Endothelial cell (in vitro differentiated cells): ENCODE results near the gene NFS1. TPM values are rescaled to one million over a fixed set of nuclear protein-coding genes. Genes with fewer than 3 reads are reported as not detected.

ENCODE experiments used
- DNase-seq: peaks from one replicate; pipeline ENCODE4 v3.0.0; 2021; ENCODE audit warnings: low spot score
- H3K27ac Mint-ChIP-seq: one replicate; pipeline ENCODE4 v1.8.0; 2021; ENCODE audit warnings: mixed read lengths, inconsistent platforms; ENCODE audit not compliant: unreplicated experiment
- H3K27me3 Mint-ChIP-seq: one replicate; pipeline ENCODE4 v1.8.0; 2021; ENCODE audit warnings: mild to moderate bottlenecking, moderate library complexity, mixed read lengths, inconsistent platforms; ENCODE audit not compliant: unreplicated experiment
- H3K36me3 Mint-ChIP-seq: one replicate; pipeline ENCODE4 v1.8.0; 2021; ENCODE audit warnings: mild to moderate bottlenecking, low read depth, mixed read lengths, inconsistent platforms; ENCODE audit not compliant: unreplicated experiment
- H3K4me1 Mint-ChIP-seq: one replicate; pipeline ENCODE4 v1.8.0; 2021; ENCODE audit warnings: mild to moderate bottlenecking, mixed read lengths, inconsistent platforms; ENCODE audit not compliant: unreplicated experiment
- H3K4me3 Mint-ChIP-seq: one replicate; pipeline ENCODE4 v1.8.0; 2021; ENCODE audit warnings: mild to moderate bottlenecking, mixed read lengths, inconsistent platforms; ENCODE audit not compliant: unreplicated experiment
- H3K9me3 Mint-ChIP-seq: one replicate; pipeline ENCODE4 v1.8.0; 2021; ENCODE audit warnings: mixed read lengths, inconsistent platforms; ENCODE audit not compliant: unreplicated experiment
- total RNA-seq: library from RNA; stranded (reverse); fragmentation: NEBNext Ultra II Directional; extraction: Animal tissue kit (Norgen Biotek cat#: 25700); gene quantifications from one replicate; pipeline ENCODE4 v1.2.1, GENCODE V29; 2021; ENCODE audit not compliant: unreplicated experiment
- TF ChIP-seq, protein P1 (sequence below): fragments of 200-600 bp; sonication (generic); IDR thresholded peaks from one replicate; pipeline ENCODE4 v1.5.0; 2021; ENCODE audit warnings: antibody characterized with exemption; ENCODE audit not compliant: unreplicated experiment

The NFS1 gene
- total RNA-seq, 1 donor from 2014 or later = 18.3 TPM

DNA sequence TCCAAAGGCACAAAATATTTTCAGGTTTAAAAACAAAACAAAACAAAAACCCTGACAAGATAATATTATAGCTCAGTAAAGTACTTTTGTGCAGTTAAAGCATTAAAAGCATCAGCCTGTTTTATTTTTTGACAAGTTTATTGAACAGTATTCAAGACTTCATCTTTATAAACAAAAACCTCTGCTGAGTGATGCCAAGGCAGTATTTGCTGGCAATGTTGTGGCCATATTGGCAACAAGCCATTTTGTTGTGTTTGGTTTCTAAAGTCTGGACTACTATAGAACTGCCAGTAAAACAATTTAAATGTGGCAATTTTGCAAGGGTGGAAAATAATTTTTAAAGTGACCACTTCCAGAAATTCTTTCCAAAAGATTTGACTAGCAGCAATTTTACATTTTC, 50.3 kb downstream of the NFS1 start:
- Mint-ChIP-seq H3K4me3 (no peak overlapping the region), H3K36me3 (peaks cover 3% of the 10 kb centered on the region), H3K27me3 (no peaks in the 10 kb centered on the region), H3K4me1 (peaks cover 16% of the 10 kb centered on the region), H3K9me3 (no peaks in the 10 kb centered on the region), H3K27ac (no peak overlapping the region)
- TF ChIP-seq, protein P1, sequence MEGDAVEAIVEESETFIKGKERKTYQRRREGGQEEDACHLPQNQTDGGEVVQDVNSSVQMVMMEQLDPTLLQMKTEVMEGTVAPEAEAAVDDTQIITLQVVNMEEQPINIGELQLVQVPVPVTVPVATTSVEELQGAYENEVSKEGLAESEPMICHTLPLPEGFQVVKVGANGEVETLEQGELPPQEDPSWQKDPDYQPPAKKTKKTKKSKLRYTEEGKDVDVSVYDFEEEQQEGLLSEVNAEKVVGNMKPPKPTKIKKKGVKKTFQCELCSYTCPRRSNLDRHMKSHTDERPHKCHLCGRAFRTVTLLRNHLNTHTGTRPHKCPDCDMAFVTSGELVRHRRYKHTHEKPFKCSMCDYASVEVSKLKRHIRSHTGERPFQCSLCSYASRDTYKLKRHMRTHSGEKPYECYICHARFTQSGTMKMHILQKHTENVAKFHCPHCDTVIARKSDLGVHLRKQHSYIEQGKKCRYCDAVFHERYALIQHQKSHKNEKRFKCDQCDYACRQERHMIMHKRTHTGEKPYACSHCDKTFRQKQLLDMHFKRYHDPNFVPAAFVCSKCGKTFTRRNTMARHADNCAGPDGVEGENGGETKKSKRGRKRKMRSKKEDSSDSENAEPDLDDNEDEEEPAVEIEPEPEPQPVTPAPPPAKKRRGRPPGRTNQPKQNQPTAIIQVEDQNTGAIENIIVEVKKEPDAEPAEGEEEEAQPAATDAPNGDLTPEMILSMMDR = no peak
- no peak for DNase-seq

DNA sequence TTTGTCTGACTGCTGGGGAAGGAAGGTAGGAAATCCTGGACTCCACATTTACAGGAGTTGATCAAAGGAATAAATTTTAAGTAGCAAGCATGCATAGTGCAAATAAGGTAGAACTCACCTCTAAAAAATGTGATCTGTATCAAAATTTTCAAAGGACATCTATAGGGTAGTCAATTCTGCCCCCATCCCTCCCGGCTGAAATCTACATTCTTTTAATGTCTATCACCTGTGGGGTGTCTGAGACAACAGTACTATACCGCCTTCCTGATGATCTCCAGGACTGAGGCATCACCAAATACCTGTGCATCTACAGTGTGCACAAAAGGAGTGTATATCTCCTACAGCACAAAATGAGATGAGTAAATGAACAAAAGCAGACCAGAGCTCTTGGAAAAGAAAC, 54.3 kb downstream of the NFS1 start:
- Mint-ChIP-seq H3K27me3 (no peaks in the 10 kb centered on the region), H3K9me3 (no peaks in the 10 kb centered on the region), H3K4me1 (peaks cover 16% of the 10 kb centered on the region), H3K27ac (no peak overlapping the region), H3K36me3 (no peaks in the 10 kb centered on the region), H3K4me3 (no peak overlapping the region)
- TF ChIP-seq, protein P1 = no peak
- no peak for DNase-seq

- H3K4me1 Mint-ChIP-seq = peaks cover 16% of the 10 kb centered on the region
- DNase-seq = no peak
- H3K36me3 Mint-ChIP-seq = no peaks in the 10 kb centered on the region
- no peak overlapping the region for H3K4me3 Mint-ChIP-seq
- no peaks in the 10 kb centered on the region for H3K27me3 Mint-ChIP-seq
- no peak overlapping the region for H3K27ac Mint-ChIP-seq
- no peaks in the 10 kb centered on the region for H3K9me3 Mint-ChIP-seq
- TF ChIP-seq, protein P1 = no peak
These were observed 56.1 kb downstream of the NFS1 start for GRCh38 chr20:35643045-35643444.

DNA sequence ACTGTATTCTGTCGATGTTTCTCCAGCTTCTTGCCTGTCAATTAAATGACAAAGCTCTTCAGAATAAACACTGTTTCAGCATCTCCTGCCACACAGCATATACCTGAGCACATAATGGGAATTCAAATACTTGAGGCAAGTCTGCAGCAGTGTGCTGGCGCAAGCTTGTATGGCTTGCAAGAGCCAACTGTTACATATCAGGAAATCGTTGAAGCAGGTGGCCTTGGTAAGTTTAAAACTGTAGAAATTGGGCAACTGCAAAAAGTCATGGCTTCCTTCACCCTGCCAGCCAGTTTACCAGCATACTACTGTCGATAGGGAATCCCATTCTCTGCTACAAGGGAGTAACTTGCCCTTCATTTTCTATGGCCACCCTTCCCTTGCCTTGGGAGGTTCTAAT, 57.4 kb downstream of the NFS1 start:
- Mint-ChIP-seq H3K4me3 (no peak overlapping the region), H3K27me3 (no peaks in the 10 kb centered on the region), H3K9me3 (no peaks in the 10 kb centered on the region), H3K27ac (no peak overlapping the region), H3K36me3 (no peaks in the 10 kb centered on the region), H3K4me1 (peaks cover 12% of the 10 kb centered on the region)
- no peak for DNase-seq
- TF ChIP-seq, protein P1 = no peak

DNA sequence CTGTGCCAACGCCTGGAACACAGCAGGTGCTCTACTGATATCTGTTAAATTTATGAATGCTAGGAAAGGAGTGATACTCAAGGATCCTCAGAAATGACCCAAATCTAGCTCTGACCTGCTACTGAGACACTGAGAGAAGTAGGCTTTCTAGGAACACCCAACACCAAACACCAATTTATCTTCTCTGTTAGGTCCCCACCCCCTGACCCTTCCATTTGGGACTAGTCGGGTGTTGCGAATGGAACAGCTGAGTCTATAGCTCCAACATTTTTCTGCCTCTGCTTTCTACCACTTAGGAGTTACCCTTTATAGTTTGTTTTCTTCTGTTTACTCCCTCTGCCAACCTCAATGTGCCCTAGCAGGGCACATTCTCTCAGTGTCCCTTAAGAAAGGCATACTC, 58.4 kb downstream of the NFS1 start:
- no peaks in the 10 kb centered on the region for H3K36me3 Mint-ChIP-seq
- no peak overlapping the region for H3K4me3 Mint-ChIP-seq
- H3K27ac Mint-ChIP-seq = no peak overlapping the region
- DNase-seq = no peak
- peaks cover 11% of the 10 kb centered on the region for H3K4me1 Mint-ChIP-seq
- peaks cover 1% of the 10 kb centered on the region for H3K27me3 Mint-ChIP-seq
- no peaks in the 10 kb centered on the region for H3K9me3 Mint-ChIP-seq
- TF ChIP-seq, protein P1 = no peak
